Measurements from ENCODE around the gene KLF7. TPM values are rescaled to one million over a fixed set of nuclear protein-coding genes. Genes with fewer than 3 reads are reported as not detected.

The KLF7 gene
- total RNA-seq, 4 donors from 2014 or later: 22.5 to 63.5 (median 37.1) TPM

GRCh38 chr2:207064128-207064690, 101.5 kb downstream of the KLF7 start:
- H3K27ac ChIP-seq: no peak overlapping the region
- no peak for TF ChIP-seq CTCF (IDR thresholded peaks at IDR 0.05)
- no peak for TF ChIP-seq POLR2A (IDR thresholded peaks at IDR 0.05)
- DNase-seq: no peak
- no peaks in the 10 kb centered on the region for H3K27me3 ChIP-seq
- H3K4me1 ChIP-seq: no peaks in the 10 kb centered on the region
- H3K36me3 ChIP-seq: no peaks in the 10 kb centered on the region
- no peaks in the 10 kb centered on the region for H3K9me3 ChIP-seq
- no peak overlapping the region for H3K4me3 ChIP-seq

GRCh38 chr2:207061181-207061580, 104.6 kb downstream of the KLF7 start:
- Histone ChIP-seq H3K36me3 (no peaks in the 10 kb centered on the region), H3K27me3 (no peaks in the 10 kb centered on the region), H3K4me3 (no peak overlapping the region), H3K4me1 (no peaks in the 10 kb centered on the region), H3K27ac (no peak overlapping the region), H3K9me3 (no peaks in the 10 kb centered on the region)
- DNase-seq: no peak
- no peak for TF ChIP-seq POLR2A (IDR thresholded peaks at IDR 0.05)
- TF ChIP-seq CTCF (IDR thresholded peaks at IDR 0.05): no peak

- Histone ChIP-seq H3K27ac (no peak overlapping the region), H3K9me3 (no peaks in the 10 kb centered on the region), H3K4me1 (no peaks in the 10 kb centered on the region), H3K27me3 (no peaks in the 10 kb centered on the region), H3K36me3 (no peaks in the 10 kb centered on the region), H3K4me3 (no peak overlapping the region)
- TF ChIP-seq POLR2A (IDR thresholded peaks at IDR 0.05) (no peak), CTCF (IDR thresholded peaks at IDR 0.05) (no peak)
- DNase-seq: no peak
Observed at GRCh38 chr2:207055257-207055656, 110.5 kb downstream of the KLF7 start.

GRCh38 chr2:207054521-207054920, 111.2 kb downstream of the KLF7 start:
- H3K9me3 ChIP-seq: no peaks in the 10 kb centered on the region
- no peaks in the 10 kb centered on the region for H3K27me3 ChIP-seq
- no peaks in the 10 kb centered on the region for H3K36me3 ChIP-seq
- no peak for TF ChIP-seq CTCF (IDR thresholded peaks at IDR 0.05)
- TF ChIP-seq POLR2A (IDR thresholded peaks at IDR 0.05): no peak
- H3K4me3 ChIP-seq: no peak overlapping the region
- no peak overlapping the region for H3K27ac ChIP-seq
- no peaks in the 10 kb centered on the region for H3K4me1 ChIP-seq
- no peak for DNase-seq

- no peak overlapping the region for H3K4me3 ChIP-seq
- H3K27me3 ChIP-seq: no peaks in the 10 kb centered on the region
- H3K27ac ChIP-seq: no peak overlapping the region
- no peaks in the 10 kb centered on the region for H3K36me3 ChIP-seq
- no peak for TF ChIP-seq CTCF (IDR thresholded peaks at IDR 0.05)
- TF ChIP-seq POLR2A (IDR thresholded peaks at IDR 0.05): no peak
- no peaks in the 10 kb centered on the region for H3K4me1 ChIP-seq
- no peak for DNase-seq
- no peaks in the 10 kb centered on the region for H3K9me3 ChIP-seq
Observed at GRCh38 chr2:207051385-207051965, 114.3 kb downstream of the KLF7 start.
